GM19238 (cell line): Measurements from ENCODE around the gene FOXK1.
"Not testable (repeated sequence)": the region's sequence is repeated elsewhere in the genome, so short reads cannot be mapped to it uniquely, and the experiment has no call there.

Source experiments
- DNase-seq: peaks from one replicate; pipeline ENCODE4 v3.0.0; 2011; ENCODE audit warnings: low spot score; ENCODE audit not compliant: insufficient read length

Gene FOXK1

DNA sequence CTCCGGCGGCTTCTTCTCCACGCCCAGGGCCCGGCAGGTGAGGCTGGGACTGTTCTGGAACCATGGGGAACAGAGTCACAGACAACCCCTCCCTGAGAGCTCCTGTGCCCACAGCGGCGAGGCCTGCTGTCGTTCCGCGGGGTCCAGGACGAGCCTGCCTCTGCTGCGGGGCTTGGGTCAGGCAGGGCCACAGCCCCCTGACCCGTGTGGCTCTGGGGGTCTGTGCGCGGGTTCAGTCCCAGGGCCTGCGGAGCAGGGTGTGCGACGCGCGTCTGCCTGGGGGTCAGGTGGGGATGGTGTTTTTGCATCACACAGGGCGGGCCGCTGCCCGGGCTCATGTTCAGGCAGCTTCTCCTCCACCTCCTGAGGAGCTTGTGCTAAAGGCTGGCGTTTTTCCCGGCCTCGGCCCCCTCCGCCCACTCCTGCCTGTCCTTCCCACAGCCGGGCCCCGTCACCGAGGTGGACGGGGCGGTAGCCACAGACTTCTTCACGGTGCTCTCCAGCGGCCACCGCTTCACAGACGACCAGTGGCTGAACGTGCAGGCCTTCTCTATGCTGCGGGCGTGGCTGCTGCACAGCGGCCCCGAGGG lies 101.8 kb downstream of the FOXK1 start:
- DNase-seq: no peak

GRCh38 chr7:4784799-4785198 lies 102.7 kb downstream of the FOXK1 start:
- no peak for DNase-seq

- no peak for DNase-seq
Measured at GRCh38 chr7:4785371-4785770, 103.3 kb downstream of the FOXK1 start.

DNA sequence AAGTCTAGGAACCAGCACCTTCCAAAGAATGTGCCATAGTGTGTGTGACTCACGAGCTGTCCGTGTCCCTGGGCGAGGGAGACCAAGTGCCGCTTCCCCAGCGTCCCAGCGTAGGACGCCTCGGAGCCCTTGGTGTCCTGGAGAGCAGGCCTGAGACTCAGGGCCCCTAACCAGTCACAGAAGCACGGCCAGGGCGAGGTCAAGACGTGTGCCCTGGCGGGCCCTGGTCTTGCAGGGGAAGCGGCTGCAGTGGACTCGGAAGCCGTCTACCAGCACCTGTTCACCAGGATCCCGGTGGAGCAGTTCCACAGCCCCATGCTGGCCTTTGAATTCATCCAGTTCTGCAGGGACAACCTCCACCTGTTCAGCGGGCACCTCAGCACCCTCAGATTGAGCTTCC lies 103.9 kb downstream of the FOXK1 start:
- no peak for DNase-seq

- DNase-seq: no peak
Measured at GRCh38 chr7:4787541-4787940, 105.4 kb downstream of the FOXK1 start.

DNA sequence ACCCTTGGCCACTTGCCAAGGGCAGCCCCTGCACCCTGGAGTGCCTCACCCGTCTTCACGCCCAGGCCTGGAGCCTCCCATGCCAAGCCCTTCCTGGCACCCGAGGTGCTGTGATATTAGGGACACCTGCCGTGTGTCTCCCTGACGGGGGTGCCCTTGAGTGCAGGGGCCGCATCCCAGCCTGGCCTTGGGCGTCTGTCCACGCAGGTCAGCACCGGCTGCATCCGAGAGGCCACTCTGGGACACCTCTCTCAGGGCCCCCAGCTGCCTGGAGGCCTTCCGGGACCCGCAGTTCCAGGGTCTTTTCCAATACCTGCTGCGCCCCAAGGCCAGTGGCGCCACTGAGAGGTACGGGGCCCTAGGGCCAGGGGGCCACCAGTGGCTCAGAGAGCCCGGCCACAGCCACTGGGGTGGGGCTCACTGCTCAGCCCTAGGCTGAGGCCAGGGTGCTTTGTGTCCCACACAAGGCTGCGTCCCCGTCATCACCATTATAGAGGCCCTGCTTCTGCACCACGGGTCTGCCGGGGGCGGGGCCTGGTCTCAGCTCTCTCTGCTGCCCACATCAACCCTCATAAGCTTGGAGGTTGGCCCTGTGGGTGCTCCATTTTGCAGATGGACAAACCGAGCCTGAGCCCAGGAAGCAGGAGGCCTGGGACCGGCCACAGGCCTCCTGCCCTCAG lies 106.0 kb downstream of the FOXK1 start:
- no peak for DNase-seq

DNA sequence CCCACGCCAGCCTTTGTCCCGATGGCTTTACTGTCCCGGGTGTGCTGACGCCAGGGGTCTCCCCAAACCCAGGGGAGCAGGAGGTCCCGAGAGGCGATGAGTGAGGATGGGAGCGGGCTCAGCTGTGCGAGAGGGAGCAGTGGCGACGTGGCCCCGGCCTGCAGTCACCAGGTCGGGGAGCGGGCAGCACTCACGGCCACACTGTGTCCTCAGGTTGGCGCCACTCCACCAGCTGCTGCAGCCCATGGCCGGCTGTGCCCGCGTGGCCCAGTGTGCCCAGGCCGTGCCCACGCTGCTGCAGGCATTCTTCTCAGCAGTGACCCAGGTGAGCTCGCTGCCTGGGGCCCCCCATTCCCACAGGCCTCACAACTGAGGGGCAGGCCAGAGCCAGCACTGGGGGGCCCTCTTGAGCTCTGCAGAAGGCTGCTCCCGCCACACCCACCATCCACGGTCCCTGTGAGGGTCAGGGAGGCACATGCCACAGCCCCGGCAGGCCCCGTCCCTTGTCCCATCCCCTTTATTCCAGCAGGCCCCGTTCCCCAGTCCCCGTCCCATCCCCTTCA lies 106.6 kb downstream of the FOXK1 start:
- no peak for DNase-seq

DNA sequence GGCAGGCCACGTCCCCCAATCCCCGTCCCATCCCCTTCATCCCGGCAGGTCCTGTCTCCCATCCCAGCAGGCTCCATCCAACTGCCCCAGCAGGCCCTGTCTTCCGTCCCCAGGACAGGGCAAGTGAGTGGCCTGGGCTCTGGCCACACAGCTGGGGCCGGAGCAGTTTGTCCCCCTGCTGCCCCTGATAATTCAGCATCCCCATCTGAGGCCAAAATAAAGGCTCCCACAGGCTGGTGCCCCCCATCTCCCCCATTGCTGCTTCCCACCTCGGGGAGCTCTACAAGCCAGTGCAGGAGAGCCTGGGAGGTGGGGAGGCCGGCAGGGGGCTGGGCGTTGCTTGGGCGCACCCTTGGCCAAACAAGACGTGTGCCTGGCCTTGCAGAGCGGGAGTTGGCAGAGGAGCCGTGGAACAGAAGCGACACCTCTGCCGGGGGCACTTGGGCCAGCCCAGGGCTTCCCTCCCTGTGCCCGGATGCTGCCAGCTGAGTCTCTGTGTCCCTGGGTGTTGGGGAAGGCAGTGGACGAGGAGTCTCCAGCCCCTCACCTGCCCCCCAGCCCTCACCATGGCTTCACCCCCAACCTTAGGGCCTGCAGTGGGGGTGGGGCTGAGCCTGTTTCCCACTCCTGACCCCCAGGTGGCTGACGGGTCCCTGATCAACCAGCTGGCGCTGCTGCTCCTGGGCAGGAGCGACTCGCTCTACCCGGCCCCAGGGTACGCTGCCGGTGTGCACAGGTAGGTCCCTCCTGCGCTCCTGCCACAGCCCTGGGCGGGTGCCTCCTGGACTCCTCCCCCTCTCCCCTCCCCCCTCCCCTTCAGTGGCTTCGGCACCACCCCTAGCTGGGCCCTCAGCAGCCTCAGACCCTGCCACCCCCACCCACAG lies 107.3 kb downstream of the FOXK1 start:
- DNase-seq: no peak

- no peak for DNase-seq
Measured at GRCh38 chr7:4790078-4790465, 108.0 kb downstream of the FOXK1 start.

- no peak for DNase-seq
Measured at GRCh38 chr7:4790516-4790991, 108.5 kb downstream of the FOXK1 start.

DNA sequence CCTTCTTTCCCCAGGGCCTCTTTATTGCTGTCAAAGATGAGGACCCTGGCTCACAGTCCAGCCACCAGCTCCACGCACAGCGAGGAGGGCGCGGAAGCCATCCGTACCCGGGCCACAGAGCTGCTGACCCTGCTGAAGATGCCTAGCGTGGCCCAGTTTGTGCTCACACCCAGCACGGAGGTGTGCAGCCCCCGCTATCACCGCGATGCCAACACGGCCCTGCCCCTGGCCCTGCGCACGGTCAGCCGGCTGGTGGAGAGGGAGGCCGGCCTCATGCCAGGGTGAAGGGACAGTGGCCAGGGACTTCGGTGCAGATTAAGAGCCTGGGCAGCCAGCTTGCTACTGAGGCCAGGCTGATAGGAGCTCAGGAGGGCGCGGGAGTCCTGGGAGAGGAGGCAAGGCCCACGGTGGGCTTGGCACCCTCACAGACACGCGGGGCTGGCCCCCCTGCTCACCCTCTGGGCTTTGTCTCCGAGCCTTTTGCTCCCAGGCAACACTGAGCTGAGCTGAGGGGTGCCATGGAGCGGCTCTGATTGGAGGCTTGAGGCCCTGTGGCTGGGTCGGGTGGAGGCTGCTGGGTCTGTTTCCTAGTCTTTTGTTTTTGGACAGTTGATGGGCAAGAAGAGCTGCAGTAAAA lies 109.1 kb downstream of the FOXK1 start:
- DNase-seq: no peak

DNA sequence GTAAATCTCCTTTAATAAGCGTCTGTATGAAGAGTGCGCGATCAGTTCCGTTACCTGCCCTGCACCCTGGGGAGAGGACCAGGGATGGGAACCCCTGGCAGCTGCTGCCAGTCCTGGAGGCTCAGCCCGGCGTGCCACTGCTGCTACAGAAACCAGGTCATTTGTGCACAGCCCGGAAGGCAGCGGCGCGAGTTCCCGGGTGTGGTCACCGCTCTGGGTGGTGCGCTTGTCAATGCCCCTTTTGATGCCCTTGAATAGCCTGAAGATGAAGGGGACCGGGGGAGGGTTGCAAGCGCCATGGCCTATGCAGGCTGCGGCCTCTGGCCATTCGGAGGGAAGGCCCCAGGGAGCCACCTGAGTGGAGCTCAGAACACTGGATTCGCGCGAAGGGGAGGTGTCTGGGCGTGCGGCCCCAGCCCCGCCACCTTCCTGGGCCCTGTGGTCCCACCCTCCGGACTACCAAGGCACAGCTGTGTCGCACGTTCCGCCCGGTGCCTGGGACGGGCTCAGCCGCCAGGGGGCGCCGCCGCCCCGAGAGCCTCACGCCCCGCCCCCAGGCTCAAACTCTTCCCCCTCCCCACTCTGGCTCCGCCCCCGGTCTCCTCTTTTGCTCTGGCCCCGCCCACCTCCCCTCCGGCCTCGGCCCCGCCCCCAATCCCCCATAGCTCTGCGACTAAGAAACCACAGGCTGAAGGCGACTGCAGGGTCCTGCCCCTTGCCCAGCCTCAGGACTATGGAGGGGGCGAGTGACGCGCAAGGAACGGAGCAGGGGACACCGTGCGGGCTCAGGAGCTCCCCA lies 109.8 kb downstream of the FOXK1 start:
- peak; percentile 64 for DNase-seq

DNA sequence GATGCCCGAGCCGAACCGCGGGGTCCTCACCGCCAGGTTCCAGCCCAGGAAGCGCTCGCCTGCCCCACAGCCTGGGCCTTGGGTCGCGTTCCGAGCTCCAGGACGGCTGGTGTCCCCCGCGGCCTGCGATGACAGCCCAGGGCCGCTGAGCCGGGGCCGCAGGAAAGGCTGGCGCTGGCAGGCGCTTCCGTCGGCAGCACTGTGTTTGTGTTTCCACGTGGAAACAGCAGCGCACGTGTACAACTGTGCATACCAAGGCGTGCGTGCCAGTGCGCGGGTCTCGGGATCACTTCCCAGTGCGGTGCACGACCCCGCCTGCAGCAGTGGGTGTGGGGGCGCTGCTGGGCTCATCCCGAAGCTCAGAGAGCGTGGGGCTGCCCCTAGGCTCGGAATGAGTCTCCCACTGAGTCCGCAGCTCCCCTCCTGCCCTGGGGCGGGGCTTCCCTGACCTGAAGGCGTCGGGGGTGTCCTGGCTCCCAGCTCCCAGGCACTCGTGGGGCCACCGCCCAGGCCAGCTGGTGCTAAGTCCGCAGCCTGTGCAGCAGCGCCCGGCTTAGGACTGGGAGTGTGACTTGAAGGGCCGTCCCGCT lies 110.5 kb downstream of the FOXK1 start:
- DNase-seq: no peak

DNA sequence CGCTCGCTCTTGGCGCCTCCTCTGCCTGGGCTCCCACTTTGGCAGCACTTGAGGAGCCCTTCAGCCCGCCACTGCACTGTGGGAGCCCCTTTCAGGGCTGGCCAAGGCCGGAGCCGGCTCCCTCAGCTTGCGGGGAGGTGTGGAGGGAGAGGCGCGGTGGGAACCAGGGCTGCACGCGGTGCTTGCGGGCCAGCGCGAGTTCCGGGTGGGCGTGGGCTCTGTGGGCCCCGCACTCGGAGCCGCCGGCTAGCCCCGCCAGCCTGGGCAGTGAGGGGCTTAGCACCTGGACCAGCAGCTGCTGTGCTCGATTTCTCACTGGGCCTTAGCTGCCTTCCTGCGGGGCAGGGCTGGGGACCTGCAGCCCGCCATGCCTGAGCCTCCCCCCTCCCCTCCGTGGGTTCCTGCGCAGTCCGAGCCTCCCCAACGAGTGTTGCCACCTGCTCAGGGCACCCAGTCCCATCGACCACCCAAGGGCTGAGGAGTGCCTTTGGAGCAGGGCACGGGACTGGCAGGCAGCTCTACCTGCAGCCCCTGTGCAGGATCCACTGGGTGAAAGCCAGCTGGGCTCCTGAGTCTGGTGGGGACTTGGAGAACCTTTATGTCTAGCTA lies 111.4 kb downstream of the FOXK1 start:
- DNase-seq: not testable (repeated sequence)

- not testable (repeated sequence) for DNase-seq
Measured at GRCh38 chr7:4794171-4794570, 112.1 kb downstream of the FOXK1 start.

GRCh38 chr7:4794591-4795350 lies 112.7 kb downstream of the FOXK1 start:
- DNase-seq: no peak

GRCh38 chr7:4796453-4796852 lies 114.4 kb downstream of the FOXK1 start:
- DNase-seq: no peak

- peak; percentile 79 for DNase-seq
Measured at GRCh38 chr7:4797858-4798705, 116.0 kb downstream of the FOXK1 start.
